NCI-H187 (cell line): Measurements from ENCODE around the gene MSI1.
"Not testable (repeated sequence)": the region's sequence is repeated elsewhere in the genome, so short reads cannot be mapped to it uniquely, and the experiment has no call there.

Source experiments
- DNase-seq, 2 experiments: peaks; one replicate each; lab custom pipeline; 2025; lab: John Stamatoyannopoulos, UW

MSI1 gene

DNA sequence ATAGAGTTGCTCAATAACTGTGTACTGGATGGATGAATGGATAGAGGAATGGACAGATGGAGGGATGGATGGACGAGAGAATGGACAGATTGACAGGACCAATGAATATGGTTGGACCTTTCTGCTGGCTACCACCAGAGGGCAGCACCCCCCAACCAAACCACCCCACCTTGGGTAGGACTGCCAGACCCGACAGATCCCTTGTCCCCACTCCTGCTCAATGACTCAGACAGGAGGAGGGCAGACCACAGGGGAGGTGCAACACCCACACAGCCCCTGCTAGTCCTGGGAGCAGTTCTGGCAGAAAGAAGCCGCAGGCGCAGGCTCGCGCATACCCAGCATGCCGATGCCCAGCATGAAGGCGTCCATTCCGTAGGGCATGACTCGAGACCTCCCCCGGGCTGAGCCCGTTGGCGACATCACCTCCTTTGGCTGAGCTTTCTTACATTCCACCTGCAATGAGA, 12.4 kb downstream of the MSI1 start:
- DNase-seq = peak; percentile 57 to 60

DNA sequence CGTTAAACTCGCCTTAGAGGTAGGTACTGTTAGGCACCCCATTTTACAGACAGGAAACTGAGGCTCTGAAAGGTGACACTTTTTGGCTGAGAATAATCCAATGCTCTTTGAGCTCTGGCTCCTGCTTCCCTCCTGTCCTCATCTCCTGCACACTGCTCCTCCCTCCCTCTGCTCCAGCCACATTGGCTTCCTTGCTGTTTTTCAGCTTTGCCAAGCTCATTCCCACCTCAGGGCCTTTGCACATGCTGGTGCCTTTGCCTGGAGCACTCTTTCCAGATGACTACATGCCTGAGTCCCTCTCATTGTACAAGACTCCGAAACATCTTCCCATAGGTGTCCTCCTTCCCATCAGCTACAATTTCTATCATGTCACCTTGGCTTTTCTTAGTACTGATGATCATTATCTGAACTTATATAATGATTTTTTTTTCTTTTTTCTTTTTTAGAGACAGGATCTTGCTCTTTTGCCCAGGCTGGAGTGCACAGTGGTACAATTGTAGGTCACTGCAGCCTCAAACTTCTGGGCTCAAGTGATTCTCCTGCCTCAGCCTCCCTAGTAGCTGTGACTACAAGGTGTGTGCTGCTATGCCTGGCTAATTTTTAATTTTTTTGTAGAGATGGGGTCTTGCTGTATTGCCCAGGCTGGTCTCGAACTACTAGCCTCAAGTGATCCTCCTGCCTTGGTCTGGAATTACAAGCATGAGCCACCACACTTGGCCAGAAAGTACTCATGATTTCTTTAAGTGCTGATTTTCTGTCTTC, 15.2 kb downstream of the MSI1 start:
- DNase-seq = no peak

DNA sequence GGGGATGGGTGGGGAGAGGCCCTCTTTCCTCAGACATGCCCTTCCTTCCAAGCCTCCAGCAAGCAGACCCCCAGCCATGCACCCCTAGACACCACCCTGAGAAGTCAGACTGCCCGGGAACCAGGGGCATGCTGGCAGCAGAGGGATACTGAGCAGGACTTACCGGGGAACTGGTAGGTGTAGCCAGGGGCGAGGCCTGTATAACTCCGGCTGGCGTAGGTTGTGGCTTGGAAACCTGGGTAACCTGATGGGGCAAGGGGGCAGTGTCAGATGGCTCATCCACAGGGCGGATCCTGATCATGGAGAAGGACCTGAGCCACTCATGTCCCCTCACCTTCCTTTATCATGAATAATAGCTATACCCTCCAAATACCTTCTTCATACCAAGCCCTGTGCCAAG, 15.8 kb downstream of the MSI1 start:
- DNase-seq = no peak

DNA sequence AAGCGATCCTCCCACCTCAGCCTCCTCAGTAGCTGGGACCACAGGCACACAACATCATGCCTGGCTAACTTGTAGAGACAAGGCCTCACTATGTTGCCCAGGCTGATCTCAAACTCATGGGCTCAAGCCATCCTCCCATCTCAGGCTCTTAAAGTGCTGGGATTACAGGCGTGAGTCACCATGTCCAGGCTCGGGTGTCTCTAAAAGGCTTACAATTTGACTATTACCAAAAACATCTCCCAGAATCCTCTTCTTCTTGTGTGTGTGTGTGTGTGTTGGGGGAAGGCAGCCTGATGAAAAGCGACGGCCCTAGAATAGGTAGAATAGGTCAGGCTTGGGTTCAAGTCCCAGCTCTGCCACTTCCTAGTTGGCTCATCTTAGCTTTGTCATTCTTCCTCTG, 16.8 kb downstream of the MSI1 start:
- no peak for DNase-seq

DNA sequence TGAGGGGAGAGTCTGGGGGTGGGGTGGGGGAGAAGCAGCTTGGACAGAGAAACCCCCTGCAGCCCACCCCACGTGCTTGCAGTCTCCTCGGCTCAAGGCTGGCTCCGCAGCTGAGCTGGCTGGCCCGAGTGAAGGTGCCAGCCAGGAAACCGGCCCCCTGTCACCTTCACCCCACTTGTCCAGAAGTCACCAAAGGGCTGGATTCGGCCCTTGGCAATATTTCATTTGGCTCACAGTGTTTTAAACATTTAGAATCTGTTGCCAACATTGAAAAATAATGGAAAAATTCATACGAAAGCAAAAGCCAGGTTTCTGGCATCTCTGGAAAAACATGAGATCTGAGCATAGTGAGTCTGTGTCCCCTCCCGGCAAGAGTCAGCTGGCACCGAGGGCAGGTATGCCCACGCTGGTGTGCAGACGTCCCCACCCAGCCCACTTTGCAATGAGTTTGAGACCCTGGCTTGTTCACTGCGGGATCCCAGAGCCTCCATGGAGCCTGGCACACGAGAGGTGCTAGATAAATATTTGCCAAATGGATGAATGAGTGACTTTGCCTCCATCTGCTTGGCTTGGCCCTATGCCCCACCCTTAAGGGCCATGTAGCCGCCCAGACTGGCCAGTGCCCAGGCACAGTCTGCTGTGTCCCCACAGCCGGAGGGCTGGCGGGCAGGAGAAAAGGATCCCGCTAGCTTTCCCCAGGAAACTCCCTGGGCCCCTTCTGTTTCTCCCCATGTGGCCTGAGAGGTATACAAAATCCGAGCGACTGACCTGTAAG, 18.2 kb downstream of the MSI1 start:
- no peak for DNase-seq

DNA sequence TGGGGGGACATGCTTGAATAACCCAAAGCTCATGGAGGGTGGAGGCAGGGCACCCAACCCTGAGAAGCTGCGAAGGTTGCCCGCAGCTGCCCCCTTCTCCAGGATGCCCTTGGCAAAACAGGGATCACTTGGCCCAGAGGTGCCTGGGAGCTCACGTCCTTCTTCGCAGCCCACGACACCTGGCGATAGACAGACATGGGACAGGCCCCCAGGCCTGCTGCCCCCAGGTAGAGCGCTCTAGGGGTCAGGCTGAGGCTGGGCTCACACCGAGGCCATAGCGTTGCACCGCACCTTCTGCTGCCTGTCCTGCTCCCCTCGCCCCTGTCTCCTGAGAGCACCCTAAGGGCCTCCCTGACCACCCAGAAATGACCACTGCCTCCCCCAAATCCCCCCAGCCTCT, 21.2 kb downstream of the MSI1 start:
- no peak for DNase-seq

DNA sequence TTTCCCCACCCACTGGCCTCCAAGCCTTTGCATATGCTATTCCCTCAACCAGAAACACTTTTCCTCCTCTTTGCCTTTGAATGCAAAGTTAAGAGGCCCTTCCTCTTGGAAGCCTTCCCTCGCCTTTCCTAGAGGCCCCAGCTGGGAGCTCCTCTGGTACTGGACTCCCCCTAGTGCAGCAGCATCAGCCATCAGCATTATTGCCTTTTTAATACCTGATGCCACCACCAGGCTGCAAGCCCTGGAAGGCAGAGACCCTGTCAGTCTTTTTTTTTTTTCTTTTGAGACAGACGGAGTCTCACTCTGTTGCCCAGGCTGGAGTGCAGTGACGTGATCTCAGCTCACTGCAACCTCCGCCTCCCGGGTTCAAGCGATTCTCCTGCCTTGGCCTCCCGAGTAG, 22.3 kb downstream of the MSI1 start:
- no peak for DNase-seq

DNA sequence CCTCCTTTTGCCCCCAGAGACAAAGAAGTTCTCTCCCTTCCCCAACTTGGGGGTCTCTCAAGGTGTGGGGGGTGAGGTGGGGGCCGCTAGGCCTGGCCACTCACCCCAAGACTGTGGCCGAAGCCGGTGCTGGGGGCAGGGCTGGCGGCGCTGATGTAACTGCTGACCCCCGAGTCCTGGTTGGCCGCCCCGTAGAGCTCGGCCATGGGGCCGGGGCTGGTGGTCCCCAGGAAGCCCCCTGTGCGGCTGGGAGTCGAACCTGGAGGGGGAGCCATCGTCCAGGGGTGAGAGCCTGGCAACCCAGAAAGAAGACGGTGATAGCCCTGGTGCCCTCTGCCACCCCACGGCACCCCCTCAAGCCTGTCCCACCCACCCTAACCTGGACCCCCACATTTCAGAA, 22.9 kb downstream of the MSI1 start:
- no peak for DNase-seq

DNA sequence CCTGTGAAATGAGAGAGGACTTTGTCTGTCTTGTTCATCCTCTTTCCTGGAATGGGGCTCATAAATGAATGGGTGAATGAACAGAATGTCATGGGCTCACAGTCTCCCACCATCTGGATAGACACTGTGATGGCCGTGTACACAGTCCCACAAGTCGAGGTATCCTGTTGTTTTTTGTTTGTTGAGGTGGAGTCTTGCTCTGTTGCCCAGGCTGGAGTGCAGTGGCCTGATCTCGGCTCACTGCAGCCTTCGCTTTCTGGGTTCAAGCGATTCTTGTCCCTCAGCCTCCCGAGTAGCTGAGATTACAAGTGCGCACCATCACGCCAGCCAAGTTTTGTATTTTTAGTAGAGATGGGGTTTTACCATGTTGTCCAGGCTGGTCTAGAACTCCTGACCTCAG, 25.3 kb downstream of the MSI1 start:
- DNase-seq = no peak

DNA sequence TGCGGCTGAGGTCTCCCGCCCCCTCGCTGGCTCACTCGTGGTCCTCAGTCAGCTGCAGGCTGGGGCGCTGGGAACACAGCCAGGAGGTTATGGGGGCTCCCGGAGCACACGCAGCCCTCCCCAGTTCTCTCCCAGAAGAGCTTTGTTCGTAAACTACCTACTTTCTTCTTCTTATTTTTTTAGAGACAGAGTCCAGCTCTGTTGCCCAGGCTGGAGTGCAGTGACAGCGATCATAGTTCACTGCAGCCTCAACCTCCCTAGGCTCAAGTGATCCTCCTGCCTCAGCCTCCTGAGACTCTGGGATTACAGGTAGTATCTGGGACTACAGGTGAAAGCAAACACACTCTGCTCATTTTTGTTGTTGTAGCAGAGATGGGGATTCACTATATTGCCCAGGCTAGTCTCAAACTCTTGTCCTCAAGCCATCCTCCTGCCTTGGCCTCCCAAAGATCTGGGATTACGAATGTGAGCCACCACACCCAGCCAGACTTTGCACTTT, 25.9 kb downstream of the MSI1 start:
- DNase-seq = no peak

DNA sequence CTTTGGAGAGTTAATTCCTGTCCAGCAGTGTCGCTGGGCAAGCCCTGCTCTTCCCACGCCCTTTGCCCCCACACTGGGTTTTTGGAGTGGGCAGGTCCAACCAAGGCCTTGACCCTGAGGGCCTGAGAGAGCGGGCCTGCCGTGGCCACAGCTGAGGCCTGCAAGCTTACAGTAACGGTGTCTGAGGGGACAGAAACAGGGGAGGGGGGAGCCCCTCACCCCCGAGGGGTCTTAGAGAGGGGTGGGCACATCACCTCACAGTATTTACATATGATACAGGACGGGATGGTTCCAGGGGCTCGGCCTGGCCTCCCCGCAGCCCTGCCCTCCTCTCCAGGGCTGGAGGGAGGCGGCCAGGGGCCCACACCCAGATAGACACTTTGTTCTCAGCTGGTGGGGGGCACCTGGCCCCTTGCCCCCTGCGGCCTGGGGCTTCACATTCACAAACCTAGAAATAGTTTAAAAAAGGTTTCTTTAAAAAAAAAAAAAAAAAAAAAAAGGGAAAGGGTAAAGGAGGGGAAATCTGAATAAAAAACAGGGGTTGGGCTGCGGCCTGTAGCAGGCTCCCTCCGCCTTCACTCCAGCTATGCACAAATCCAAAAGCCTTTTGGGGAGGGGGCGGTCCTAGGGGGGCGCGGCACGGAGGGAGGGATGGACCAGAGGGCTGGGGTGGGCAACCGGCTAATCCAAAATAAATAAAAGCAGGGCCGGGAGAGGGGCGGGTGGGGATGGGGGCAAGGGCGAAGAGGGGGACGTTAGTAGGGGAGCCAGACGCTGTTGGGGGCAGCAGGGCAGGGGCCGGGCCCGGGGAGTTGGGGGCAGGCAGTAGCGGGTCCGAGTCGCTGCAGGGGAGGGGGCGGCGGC, 26.6 kb downstream of the MSI1 start:
- DNase-seq = no peak

DNA sequence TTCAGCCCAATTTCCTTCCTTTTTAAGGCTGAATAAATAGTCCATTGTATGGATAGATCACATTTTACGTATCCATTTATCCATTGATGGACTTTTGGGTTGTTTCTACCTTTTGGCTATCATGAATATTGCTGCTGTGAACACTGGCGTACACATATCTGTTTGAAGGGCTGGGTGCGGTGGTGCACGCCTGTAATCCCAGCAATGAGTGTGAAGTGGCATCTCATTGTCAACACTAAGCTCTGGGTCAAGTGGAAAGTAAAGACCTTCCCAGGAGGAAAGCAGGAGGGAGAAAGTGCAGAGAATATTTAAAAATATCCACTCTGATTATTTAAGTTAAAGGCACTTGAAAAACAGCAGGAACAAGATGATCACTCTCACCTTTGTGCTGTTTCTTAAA, 29.7 kb downstream of the MSI1 start:
- DNase-seq = no peak

DNA sequence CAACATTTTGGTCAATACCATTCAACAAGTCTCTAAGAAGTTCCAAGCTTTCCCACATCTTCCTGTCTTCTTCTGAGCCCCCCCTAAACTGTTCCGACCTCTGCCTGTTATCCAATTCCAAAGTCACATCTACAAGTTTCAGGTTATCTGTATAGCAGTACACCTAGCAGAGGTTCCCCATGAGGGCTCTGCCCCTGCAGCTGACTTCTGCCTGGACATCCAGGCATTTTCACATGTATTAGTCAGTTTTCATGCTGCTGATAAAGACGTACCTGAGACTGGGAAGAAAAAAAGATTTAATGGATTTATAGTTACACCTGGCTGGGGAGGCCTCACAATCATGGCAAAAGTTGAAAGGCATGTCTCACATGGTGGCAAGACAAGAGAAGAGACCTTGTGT, 31.2 kb downstream of the MSI1 start:
- DNase-seq = no peak

DNA sequence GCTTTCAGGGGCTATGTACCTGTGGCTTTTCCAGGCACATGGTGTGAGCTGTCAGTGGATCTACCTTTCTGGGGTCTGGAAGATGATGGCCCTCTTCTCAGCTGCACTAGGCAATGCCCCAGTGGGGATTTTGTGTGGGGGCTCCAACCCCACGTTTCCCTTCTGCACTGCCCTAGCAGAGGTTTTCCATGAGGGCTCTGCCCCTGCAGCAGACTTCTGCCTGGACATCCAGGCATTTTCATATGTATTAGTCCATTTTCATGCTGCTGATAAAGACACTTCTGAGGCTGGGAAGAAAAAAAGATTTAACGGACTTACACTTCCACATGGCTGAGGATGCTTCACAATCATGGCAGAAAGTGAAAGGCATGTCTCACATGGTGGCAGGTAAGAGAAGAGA, 32.6 kb downstream of the MSI1 start:
- DNase-seq = not testable (repeated sequence)

DNA sequence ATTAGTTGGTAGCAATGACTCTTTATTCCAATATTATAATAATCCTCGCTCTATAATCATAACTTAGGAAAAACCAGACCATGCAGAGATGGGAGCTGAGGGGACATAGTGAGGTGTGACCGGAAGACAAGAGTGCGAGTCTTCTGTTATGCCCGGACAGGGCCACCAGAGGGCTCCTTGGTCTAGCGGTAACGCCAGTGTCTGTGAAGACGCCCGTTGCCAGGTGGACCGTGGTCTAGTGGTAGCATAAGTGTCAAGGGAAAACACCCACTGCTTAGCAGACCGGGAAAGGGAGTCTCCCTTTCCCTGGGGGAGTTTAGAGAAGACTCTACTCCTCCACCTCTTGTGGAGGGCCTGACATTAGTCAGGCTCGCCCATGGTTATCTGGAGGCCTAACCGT, 33.5 kb downstream of the MSI1 start:
- DNase-seq = peak in 1 of 2 experiments; percentile 13

DNA sequence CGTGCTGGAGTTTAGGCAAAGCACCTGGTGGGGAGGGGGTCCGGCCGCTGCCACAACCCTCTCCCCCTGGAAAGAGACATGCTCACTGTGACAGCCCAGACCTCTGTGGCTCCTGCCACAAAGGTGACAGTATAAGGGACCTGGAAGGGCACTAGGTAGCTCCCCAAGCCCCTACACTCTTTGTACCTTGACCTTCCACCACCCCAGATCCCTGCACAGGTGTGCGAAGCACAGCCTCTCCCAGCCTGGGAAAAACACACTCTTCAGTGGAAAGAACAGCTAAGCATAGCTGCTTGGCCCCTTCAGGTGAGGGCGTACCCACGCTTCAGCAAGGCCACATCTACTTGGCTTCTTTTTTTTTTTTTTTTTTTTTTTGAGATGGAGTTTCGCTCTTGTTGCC, 36.4 kb downstream of the MSI1 start:
- no peak for DNase-seq

DNA sequence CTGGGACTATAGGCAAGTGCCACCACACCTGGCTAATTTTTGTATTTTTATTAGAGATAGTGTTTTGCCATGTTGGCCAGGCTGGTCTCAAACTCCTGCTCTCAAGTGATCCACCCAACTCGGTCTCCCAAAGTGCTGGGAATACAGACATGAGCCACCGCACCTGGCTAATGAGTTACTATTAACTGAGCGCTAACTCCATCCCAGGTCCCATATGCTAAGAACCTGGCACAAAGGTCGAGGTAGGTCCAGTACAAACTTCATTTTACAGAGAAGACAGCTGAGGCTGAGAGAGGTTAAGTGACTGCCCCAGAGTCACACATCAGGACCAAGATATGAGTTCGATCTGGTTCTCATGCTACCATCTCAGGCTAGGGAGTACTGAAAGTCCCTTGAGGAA, 36.9 kb downstream of the MSI1 start:
- no peak for DNase-seq

DNA sequence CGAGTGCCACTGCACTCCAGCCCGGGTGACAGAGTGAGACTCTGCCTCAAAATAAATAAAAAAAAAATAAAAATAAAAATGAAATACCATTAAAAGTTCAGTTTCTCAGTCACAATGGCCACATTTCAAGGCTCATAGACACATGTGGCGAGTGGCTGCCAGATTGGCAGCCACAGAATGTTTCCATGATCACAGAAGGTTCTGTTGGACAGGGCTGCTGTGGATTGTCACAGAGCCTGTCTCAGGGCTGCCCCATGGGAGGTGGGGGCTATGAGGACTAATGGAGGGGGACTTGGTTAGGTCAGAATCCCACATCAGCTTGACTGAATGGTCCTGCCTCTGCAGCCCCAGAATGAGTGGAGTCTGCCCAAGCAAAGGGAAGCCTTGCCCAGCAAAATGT, 37.6 kb downstream of the MSI1 start:
- DNase-seq = no peak

DNA sequence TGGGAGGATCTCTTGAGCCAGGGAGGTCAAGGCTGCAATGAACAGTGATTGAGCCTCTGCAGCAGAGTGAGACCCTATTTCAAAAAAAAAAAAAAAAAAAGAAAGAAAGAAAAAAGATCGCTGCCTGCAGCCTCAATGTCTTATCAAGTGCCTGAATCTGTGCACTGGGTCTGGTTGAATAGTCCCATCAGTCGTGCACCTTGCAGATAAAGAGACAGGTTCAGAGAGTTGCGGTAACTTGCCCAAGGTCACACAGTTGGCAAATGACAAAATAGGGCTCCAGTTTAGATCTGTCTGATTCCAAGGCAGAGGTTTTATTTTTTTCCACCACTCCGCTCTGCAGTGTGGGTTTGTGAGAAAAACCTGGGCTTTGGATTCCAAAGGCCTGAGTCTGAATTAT, 40.7 kb downstream of the MSI1 start:
- DNase-seq = no peak

DNA sequence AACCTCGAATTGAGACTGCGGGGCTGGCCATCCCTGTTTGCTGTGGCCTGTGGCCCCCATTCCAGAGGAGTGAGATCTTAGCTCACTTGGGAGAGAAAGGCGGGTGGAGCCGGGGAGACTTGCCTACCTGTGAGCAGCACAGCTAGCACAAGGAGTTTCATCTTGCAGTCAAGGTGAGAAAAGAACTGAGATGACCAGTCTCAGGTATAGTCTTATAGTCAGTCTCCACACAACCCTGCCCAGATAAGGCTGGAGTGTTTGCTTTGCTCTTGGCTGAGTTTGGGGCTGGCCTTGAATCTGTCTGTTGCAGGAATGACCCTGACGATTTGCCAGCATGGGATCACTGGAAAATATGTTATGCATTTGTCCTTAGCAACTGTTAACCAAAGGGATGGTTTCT, 41.4 kb downstream of the MSI1 start, which contains the start of gene PLA2G1B:
TSS of gene PLA2G1B (minus strand) at position 187 of the 400 bp plus-strand sequence. CDS start at position 161, 26 bp downstream.
- DNase-seq = no peak

DNA sequence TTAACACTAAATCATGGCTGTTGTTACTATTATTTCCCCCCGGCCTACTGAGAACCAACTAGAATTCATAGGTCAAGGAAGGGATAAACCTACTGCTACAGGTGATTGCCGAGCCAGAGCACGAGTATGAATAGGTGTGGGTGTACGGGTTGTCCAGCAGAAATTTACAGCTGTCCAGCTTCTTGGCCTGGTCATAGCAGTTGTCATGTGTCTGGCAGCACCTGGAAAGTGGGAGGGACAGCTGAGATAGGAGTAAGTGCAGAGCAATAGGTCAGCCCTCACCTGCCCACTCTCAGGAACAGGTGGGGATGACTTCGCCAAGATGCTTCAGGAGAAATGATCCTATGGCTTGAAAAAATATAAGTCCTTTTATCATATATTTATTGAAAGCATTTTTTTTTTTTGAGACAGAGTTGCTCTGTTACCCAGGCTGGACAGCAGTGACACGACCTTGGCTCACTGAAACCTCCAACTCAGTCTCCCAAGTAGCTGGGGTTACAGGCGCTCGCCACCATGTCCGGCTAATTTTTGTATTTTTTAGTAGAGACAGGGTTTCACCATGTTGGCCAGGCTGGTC, 44.0 kb downstream of the MSI1 start:
- DNase-seq = no peak

DNA sequence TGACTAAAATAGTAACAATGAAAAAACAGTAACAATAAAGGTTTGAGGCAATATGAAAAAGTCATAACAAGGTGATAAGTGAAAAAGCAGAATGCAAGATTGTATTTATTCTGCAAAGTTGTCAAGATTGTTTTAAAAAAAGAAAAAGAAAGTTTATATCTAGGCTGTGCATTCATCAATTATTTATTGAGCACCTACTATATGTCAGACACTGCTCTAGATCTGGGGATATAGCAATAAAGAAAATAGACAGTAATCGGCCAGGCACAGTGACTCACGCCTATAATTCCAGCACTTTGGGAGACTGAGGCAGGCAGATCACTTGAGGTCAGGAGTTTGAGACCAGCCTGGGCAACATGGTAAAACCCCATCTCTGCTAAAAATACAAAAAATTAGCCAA, 45.2 kb downstream of the MSI1 start:
- no peak for DNase-seq
